ENCODE measurements around the gene SNU13.

GRCh38 chr22:41650821-41651220, 37.8 kb downstream of the SNU13 start:
- TF ChIP-seq CTCF (IDR thresholded peaks at IDR 0.05) (no peak), POLR2A (IDR thresholded peaks at IDR 0.05) (no peak)
